GM12878 (cell line): ENCODE results near the gene AMPH. TPM values are rescaled to one million over a fixed set of nuclear protein-coding genes. Genes with fewer than 3 reads are reported as not detected.

Source experiments
- polyA plus RNA-seq, 11 experiments: library from polyadenylated mRNA; depleted of rRNA in 4 of 11; unstranded in 6 of 11; stranded (reverse) in 5 of 11; fragments of >200 nt; fragmentation: Nextera tagmentation in 4 of 11; fragmentation: Illumina TruSeq in 1 of 11; extraction: Ambion mirVana in 4 of 11; extraction: Trizol in 1 of 11; gene quantifications; 1 replicate in 1 of 11; 2 replicates in 10 of 11; pipeline versions ENCODE4 v1.2.1 to v1.2.3, GENCODE V29; 2011 to 2016; ENCODE audit warnings: inconsistent platforms in 2 of 11, missing spikeins in 2 of 11, low read depth in 1 of 11
- small RNA-seq: library from RNA; depleted of rRNA; stranded (forward); fragments of <200 nt; gene quantifications from one replicate; pipeline ENCODE3, GENCODE V24; 2014
- total RNA-seq, 4 experiments: library from RNA; depleted of rRNA in 3 of 4; stranded (reverse); fragments of >200 nt in 3 of 4; fragmentation: Illumina TruSeq in 1 of 4; extraction: Trizol in 1 of 4; gene quantifications; 2 replicates each; pipeline versions ENCODE4 v1.2.1 to v1.2.3, GENCODE V29; 2013 to 2021

The AMPH gene
- total and polyA plus RNA-seq, 10 of the 15 experiments (the other 5 are each of a cell fraction or from before 2014, with no cell fraction given) = 0.03 to 0.24 (median 0.08) TPM; not detected in 2

Small RNAs within 50 kb of the gene (small RNA-seq; reads per million reads assigned to genes)
- gene RN7SL83P = not detected
- 0.12 reads per million for gene TRGV6
